ENCODE data around the gene SUPT20HL2. TPM values are rescaled to one million over a fixed set of nuclear protein-coding genes. Genes with fewer than 3 reads are reported as not detected.

The SUPT20HL2 gene
- total RNA-seq, 2 experiments from 2014 or later, result not detected

Other genes starting within 250 kb of the SUPT20HL2 start
- 10 to 100 TPM; 46.8 to 51.8 TPM for gene ZFX, start 164.3 kb downstream of the SUPT20HL2 start, total RNA-seq
- not detected for gene SUPT20HL1, start 46.6 kb upstream of the SUPT20HL2 start, total RNA-seq
- 10 to 100 TPM; 32.1 to 32.4 TPM for gene PDK3, start 151.2 kb upstream of the SUPT20HL2 start, total RNA-seq

All from activated naive CD8-positive, alpha-beta T cell treated with anti-CD3 and anti-CD28 coated beads, Interleukin-2, amount 10 ng/mL, durations not matched to agents 7 days and 5 days (primary cell).